Subcutaneous abdominal adipose tissue (tissue), 5 donors: Measurements from ENCODE around the gene HMCN2.

Experiments
- H3K27ac ChIP-seq: one replicate; pipeline ENCODE4 v1.7.0; 2013; ENCODE audit warnings: low read depth, mild to moderate bottlenecking, inconsistent platforms, low read length, moderate library complexity
- H3K27me3 ChIP-seq, 5 donors: one replicate each; pipeline ENCODE4 v1.7.0; 2013; ENCODE audit warnings: low read length in 5 of 5, inconsistent platforms in 1 of 5; ENCODE audit not compliant: control insufficient read depth in 5 of 5, insufficient read depth in 4 of 5
- H3K36me3 ChIP-seq, 5 donors: one replicate each; pipeline ENCODE4 v1.7.0; 2013; ENCODE audit warnings: low read length in 5 of 5; ENCODE audit not compliant: control insufficient read depth in 5 of 5, insufficient read depth in 5 of 5
- H3K4me1 ChIP-seq, 5 donors: one replicate each; pipeline ENCODE4 v1.7.0; 2013; ENCODE audit warnings: low read length in 5 of 5, mild to moderate bottlenecking in 3 of 5, moderate library complexity in 1 of 5; ENCODE audit not compliant: control insufficient read depth in 5 of 5, insufficient read depth in 5 of 5
- H3K4me3 ChIP-seq, 5 donors: one replicate each; pipeline ENCODE4 v1.7.0; 2013; ENCODE audit warnings: low read length in 5 of 5, low read depth in 1 of 5
- H3K9ac ChIP-seq, 5 donors: one replicate each; pipeline ENCODE4 v1.7.0; 2013; ENCODE audit warnings: low read length in 5 of 5, mild to moderate bottlenecking in 4 of 5, moderate library complexity in 3 of 5
- H3K9me3 ChIP-seq, 5 donors: one replicate each; pipeline ENCODE4 v1.7.0; 2013; ENCODE audit warnings: low read length in 5 of 5; ENCODE audit not compliant: control insufficient read depth in 5 of 5
- donor health status: healthy.
- donor health status: healthy.
- donor health status: healthy.
- donor health status: healthy.
- donor health status: healthy.

HMCN2 gene

DNA sequence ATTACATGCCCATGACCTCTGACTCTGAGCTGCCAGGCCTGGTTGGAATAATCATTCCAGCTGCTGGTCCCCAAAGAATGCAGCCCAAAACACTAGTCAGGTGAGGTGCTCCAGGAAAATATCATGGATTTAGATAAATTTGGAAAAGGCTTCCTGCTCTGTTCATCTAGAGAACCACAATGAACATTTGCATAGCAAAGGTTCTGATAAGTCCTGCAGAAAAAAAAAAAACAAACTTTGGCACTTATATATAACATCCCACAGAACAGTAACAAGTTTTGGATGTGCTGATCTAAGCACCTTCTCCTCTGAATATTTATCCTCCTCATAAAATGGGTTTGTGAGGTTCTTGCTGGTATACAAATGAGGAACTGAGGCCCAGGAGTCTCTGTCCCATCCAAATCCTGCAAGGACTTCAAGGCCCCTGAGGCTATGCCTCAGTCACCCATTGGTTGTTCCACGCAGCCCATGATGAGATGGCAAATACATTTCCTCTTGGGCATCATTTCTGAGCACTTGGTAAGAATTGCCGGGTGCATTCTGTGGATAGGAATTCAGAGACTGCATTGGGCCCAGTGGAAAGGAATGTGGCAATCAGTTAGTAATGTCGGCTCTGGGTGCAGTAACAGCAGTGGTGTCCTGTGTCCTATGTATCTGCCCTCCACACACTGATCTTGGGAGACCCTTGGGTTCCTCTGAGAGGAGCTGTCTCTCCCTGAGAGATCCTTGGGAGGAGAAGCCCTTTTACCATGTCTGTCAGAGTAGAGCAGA, 105.8 kb downstream of the HMCN2 start:
- Histone ChIP-seq H3K27me3 (peaks cover 0 to 4% (median 2%) of the 10 kb centered on the region in 5 donors), H3K4me3 (no peak overlapping the region), H3K9ac (no peak overlapping the region), H3K4me1 (no peaks in the 10 kb centered on the region), H3K27ac (no peak overlapping the region), H3K9me3 (no peaks in the 10 kb centered on the region), H3K36me3 (no peaks in the 10 kb centered on the region)

DNA sequence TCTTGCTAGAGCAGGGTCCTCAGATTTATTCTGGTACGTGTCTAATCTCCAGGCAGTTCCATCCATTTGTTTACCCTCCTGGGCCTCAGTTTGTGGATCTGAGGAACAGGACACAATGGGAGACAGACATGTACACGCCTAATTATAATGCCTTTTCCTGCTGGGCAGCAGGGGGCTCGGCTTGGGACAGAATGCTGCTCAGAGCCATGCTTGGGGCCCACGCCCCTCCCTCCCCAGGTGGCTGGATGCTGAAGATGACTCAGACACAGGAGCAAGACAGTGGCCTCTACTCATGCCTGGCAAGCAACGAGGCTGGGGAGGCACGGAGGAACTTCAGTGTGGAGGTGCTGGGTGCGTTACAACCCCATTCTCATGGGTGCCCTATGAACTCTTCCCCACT, 106.5 kb downstream of the HMCN2 start:
- Histone ChIP-seq H3K9ac (no peak overlapping the region), H3K27ac (no peak overlapping the region), H3K27me3 (peaks cover 0 to 4% (median 0%) of the 10 kb centered on the region in 5 donors), H3K9me3 (no peaks in the 10 kb centered on the region), H3K4me1 (no peaks in the 10 kb centered on the region), H3K36me3 (no peaks in the 10 kb centered on the region), H3K4me3 (no peak overlapping the region)

DNA sequence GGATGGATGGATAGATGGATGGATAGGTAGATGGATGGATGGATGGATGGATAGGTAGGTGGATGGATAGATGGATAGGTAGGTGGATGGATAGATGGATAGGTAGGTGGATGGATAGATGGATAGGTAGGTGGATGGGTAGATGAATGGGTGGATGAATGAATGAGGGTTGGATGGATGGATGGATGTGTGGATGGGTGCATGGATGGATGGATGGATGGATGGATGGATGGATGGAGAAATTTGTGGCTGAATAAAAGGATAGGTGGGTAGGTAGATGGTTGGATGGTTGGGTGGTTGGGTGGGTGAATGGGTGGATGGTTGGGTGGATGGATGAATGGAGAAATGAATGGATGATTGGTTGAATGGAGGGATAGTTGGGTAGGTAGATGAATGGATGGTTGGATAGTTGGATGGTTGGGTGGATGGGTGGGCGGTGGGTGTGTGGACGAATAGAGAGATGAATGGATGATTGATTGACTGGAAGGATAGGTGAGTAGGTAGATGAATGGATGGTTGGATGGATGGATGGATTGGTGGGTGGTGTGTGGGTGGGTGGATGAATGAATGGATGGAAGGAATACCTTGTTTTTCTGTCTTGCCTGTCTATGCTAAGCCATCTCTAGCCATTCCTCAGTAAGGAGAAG, 108.2 kb downstream of the HMCN2 start:
- H3K9me3 ChIP-seq = no peaks in the 10 kb centered on the region
- H3K36me3 ChIP-seq = no peaks in the 10 kb centered on the region
- H3K4me1 ChIP-seq = no peaks in the 10 kb centered on the region
- H3K27me3 ChIP-seq = peaks cover 0 to under 1% (median 0%) of the 10 kb centered on the region in 5 donors
- H3K4me3 ChIP-seq = no peak overlapping the region
- H3K9ac ChIP-seq = no peak overlapping the region
- no peak overlapping the region for H3K27ac ChIP-seq

DNA sequence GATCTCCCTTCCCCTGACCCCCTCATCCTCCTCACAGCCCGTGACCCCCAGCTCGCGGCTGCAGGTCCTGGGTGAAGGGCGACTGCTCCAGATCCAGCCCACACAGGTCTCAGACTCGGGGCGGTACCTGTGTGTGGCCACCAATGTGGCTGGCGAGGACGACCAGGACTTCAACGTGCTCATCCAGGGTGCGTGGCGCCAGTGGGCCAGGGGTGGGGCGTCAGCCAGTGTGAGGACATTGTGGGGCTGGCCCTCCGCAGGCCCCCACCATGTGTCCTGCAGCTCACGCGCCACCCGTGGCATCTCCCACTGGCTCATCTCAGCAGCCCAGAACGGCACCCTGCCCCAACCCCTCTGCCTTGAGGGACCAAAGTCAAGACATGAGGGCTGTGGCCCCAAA, 112.1 kb downstream of the HMCN2 start:
- Histone ChIP-seq H3K4me1 (no peaks in the 10 kb centered on the region), H3K27ac (no peak overlapping the region), H3K9ac (no peak overlapping the region)

DNA sequence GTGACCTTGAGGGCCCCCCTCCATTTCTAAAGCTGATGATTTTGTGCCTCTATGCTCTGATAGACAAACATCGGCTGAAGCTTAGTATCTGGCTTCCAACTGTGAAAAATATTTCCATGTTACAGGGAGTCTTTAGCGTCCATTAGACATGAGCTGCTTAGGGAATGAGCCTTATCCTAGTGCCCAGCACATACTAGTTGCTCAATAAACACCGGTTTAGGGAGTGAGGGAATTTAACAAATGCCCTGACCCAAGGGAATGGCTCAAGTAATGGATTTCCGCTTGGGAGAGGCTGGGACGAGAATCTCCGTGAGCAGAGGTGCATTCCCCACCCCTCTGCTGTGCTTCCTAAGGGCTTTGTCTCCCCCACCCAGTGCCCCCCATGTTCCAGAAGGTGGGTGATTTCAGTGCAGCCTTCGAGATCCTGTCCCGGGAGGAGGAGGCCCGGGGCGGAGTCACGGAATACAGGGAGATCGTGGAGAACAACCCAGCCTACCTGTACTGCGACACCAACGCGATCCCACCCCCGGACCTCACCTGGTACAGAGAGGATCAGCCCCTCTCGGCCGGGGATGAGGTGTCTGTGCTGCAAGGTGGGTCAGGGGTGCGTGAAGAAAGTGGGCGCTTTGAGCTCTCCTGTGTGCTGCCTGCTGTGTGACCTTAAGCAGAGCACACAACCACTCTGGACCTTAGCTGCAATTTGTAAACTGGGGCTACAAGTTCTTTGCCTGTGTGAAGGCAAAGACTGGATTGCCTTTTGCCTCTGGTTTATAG, 113.5 kb downstream of the HMCN2 start:
- H3K4me1 ChIP-seq = no peaks in the 10 kb centered on the region
- H3K27me3 ChIP-seq = peaks cover 0 to 10% (median 7%) of the 10 kb centered on the region in 5 donors
- no peak overlapping the region for H3K4me3 ChIP-seq
- H3K36me3 ChIP-seq = no peaks in the 10 kb centered on the region
- H3K27ac ChIP-seq = no peak overlapping the region
- H3K9me3 ChIP-seq = no peaks in the 10 kb centered on the region
- H3K9ac ChIP-seq = no peak overlapping the region

More for the DNA sequence above, 112.1 kb downstream of the HMCN2 start:
- Histone ChIP-seq H3K9me3 (no peaks in the 10 kb centered on the region), H3K36me3 (no peaks in the 10 kb centered on the region), H3K27me3 (peaks cover 0 to 10% (median 0%) of the 10 kb centered on the region in 5 donors), H3K4me3 (no peak overlapping the region)

DNA sequence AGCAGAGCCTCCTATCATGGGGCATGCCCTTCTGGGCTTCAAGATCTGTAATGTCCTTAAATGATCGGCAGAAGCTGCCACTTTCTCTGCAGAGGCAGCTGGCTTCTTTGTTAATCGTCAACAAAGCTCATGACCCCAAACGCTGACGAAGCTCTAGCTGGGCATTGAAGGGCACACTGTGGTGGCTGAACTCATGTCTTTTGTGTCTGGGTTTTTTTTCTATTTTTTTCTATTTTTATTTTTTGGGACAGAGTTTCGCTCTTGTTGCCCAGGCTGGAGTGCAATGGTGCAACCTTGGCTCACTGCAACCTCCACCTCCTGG, 114.0 kb downstream of the HMCN2 start:
- Histone ChIP-seq H3K27ac (no peak overlapping the region), H3K4me3 (no peak overlapping the region), H3K9me3 (no peaks in the 10 kb centered on the region), H3K27me3 (peaks cover 0 to 12% (median 10%) of the 10 kb centered on the region in 5 donors), H3K36me3 (no peaks in the 10 kb centered on the region), H3K4me1 (no peaks in the 10 kb centered on the region), H3K9ac (no peak overlapping the region)

DNA sequence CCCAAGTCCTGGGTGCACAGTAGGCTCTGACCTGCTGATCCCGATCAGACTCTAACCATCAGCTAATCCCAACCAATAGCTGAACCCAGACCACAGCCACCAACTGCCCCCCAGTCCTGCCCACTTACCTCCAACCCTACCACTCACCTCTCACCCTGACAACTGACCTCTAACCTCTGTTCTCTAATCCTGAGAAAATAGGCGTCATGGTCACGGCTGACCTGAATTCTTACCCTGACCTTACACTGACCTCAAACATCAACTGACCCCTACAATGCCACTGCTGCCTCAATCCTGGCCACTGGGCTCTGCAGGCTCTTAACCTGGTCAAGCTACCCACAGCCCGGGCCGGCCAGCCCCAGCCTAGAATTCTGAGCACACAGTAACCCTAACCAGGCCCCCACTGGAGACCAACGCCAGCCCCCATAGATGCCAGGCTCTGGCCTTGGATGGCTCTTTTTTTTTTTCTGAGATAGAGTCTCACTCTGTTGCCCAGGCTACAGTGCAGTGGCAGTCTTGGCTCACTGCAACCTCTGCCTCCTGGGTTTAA, 115.4 kb downstream of the HMCN2 start:
- Histone ChIP-seq H3K9me3 (no peaks in the 10 kb centered on the region), H3K27me3 (peaks cover 0 to 12% (median 10%) of the 10 kb centered on the region in 5 donors), H3K9ac (no peak overlapping the region), H3K4me1 (no peaks in the 10 kb centered on the region), H3K36me3 (no peaks in the 10 kb centered on the region), H3K27ac (no peak overlapping the region), H3K4me3 (no peak overlapping the region)

DNA sequence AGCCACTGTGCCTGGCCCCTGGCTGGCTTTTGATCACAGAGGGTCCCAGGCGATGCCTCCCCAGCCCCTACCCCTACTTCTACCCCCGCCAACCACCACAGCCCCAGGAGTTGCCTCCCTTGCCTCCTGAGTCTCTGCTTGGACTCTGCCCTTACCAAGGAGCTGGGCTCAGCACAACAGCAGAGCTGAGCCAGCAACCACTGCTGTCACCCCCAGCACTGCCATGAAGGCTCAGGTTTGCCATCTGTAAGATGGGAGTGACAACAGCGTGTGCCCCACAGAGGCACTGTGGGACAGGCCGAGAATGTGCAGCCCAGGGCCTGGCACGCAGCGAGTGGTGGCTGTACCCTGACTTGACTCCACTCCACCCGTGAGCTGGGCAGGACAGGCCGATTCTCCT, 116.1 kb downstream of the HMCN2 start:
- Histone ChIP-seq H3K36me3 (no peaks in the 10 kb centered on the region), H3K9me3 (no peaks in the 10 kb centered on the region), H3K4me1 (no peaks in the 10 kb centered on the region), H3K9ac (no peak overlapping the region), H3K27ac (no peak overlapping the region), H3K27me3 (peaks cover 0 to 12% (median 10%) of the 10 kb centered on the region in 5 donors), H3K4me3 (no peak overlapping the region)

DNA sequence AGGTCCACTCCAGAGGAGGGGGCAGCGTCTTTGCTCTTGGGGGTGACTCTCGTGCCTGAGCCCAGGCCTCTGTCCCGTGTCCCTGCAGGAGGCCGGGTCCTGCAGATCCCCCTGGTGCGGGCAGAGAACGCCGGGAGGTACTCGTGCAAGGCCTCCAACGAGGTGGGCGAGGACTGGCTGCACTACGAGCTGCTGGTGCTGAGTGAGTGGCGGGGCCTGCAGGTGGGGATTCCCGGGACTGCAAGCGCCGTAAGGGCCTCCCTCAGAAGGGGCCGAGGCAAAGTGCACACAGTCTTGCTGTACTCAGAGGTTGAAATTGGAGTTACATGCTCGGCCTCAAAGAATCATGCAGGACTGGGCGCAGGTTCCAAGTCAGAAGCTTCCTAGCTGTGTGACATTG, 116.5 kb downstream of the HMCN2 start:
- no peaks in the 10 kb centered on the region for H3K4me1 ChIP-seq
- H3K4me3 ChIP-seq = no peak overlapping the region
- no peaks in the 10 kb centered on the region for H3K9me3 ChIP-seq
- H3K9ac ChIP-seq = no peak overlapping the region
- H3K27ac ChIP-seq = no peak overlapping the region
- H3K27me3 ChIP-seq = peaks cover 0 to 12% (median 10%) of the 10 kb centered on the region in 5 donors
- no peaks in the 10 kb centered on the region for H3K36me3 ChIP-seq
